Measurements from ENCODE around the gene CST9L. TPM values are rescaled to one million over a fixed set of nuclear protein-coding genes. Genes with fewer than 3 reads are reported as not detected.
"Not testable (repeated sequence)": the region's sequence is repeated elsewhere in the genome, so short reads cannot be mapped to it uniquely, and the experiment has no call there.

The CST9L gene
- total RNA-seq, 1 experiment from 2014 or later: not detected

- DNase-seq: no peak
- H3K36me3 ChIP-seq (replicated peaks; ENCODE audit: control insufficient read depth, insufficient read depth, low read length): no peaks in the 10 kb centered on the region
- no peaks in the 10 kb centered on the region; the same call in 1 of the 2 replicates for H3K27me3 ChIP-seq (ENCODE audit: control insufficient read depth, insufficient read depth, low read length)
- no peak overlapping the region for H3K4me3 ChIP-seq (ENCODE audit: insufficient read depth, low read depth, low read length)
These were observed 33.4 kb upstream of the CST9L start for GRCh38 chr20:23601715-23602114.

GRCh38 chr20:23598481-23598880 is 30.2 kb upstream of the CST9L start:
- Histone ChIP-seq H3K4me3 (ENCODE audit: insufficient read depth, low read depth, low read length) (no peak overlapping the region), H3K27me3 (ENCODE audit: control insufficient read depth, insufficient read depth, low read length) (no peaks in the 10 kb centered on the region; the same call in 1 of the 2 replicates), H3K36me3 (replicated peaks; ENCODE audit: control insufficient read depth, insufficient read depth, low read length) (no peaks in the 10 kb centered on the region)
- no peak for DNase-seq

GRCh38 chr20:23596579-23597250 is 28.4 kb upstream of the CST9L start:
- Histone ChIP-seq H3K36me3 (replicated peaks; ENCODE audit: control insufficient read depth, insufficient read depth, low read length) (no peaks in the 10 kb centered on the region), H3K4me3 (ENCODE audit: insufficient read depth, low read depth, low read length) (no peak overlapping the region), H3K27me3 (ENCODE audit: control insufficient read depth, insufficient read depth, low read length) (no peaks in the 10 kb centered on the region)
- DNase-seq: no peak

- no peaks in the 10 kb centered on the region for H3K27me3 ChIP-seq (ENCODE audit: control insufficient read depth, insufficient read depth, low read length)
- H3K36me3 ChIP-seq (replicated peaks; ENCODE audit: control insufficient read depth, insufficient read depth, low read length): no peaks in the 10 kb centered on the region
- no peak overlapping the region for H3K4me3 ChIP-seq (ENCODE audit: insufficient read depth, low read depth, low read length)
- DNase-seq: no peak
These were observed 27.7 kb upstream of the CST9L start for GRCh38 chr20:23595941-23596340.

GRCh38 chr20:23588434-23589403 is 20.4 kb upstream of the CST9L start:
- H3K36me3 ChIP-seq (replicated peaks; ENCODE audit: control insufficient read depth, insufficient read depth, low read length): no peaks in the 10 kb centered on the region

GRCh38 chr20:23587631-23588030 is 19.3 kb upstream of the CST9L start:
- no peaks in the 10 kb centered on the region; the same call in 1 of the 2 replicates for H3K27me3 ChIP-seq (ENCODE audit: control insufficient read depth, insufficient read depth, low read length)
- no peaks in the 10 kb centered on the region for H3K36me3 ChIP-seq (replicated peaks; ENCODE audit: control insufficient read depth, insufficient read depth, low read length)
- DNase-seq: no peak
- H3K4me3 ChIP-seq (ENCODE audit: insufficient read depth, low read depth, low read length): no peak overlapping the region

More at GRCh38 chr20:23588434-23589403, 20.4 kb upstream of the CST9L start:
- DNase-seq: no peak
- Histone ChIP-seq H3K4me3 (ENCODE audit: insufficient read depth, low read depth, low read length) (no peak overlapping the region), H3K27me3 (ENCODE audit: control insufficient read depth, insufficient read depth, low read length) (no peaks in the 10 kb centered on the region; the same call in 1 of the 2 replicates)

- no peak for DNase-seq
- H3K27me3 ChIP-seq (ENCODE audit: control insufficient read depth, insufficient read depth, low read length): no peaks in the 10 kb centered on the region; the same call in 1 of the 2 replicates
- no peak overlapping the region for H3K4me3 ChIP-seq (ENCODE audit: insufficient read depth, low read depth, low read length)
- no peaks in the 10 kb centered on the region for H3K36me3 ChIP-seq (replicated peaks; ENCODE audit: control insufficient read depth, insufficient read depth, low read length)
These were observed 18.6 kb upstream of the CST9L start for GRCh38 chr20:23586735-23587525.

- Histone ChIP-seq H3K36me3 (replicated peaks; ENCODE audit: control insufficient read depth, insufficient read depth, low read length) (no peaks in the 10 kb centered on the region), H3K27me3 (ENCODE audit: control insufficient read depth, insufficient read depth, low read length) (no peaks in the 10 kb centered on the region; the same call in 1 of the 2 replicates), H3K4me3 (ENCODE audit: insufficient read depth, low read depth, low read length) (no peak overlapping the region)
- no peak for DNase-seq
These were observed 17.8 kb upstream of the CST9L start for GRCh38 chr20:23585808-23586734.

GRCh38 chr20:23585449-23585807 is 17.1 kb upstream of the CST9L start:
- no peaks in the 10 kb centered on the region; the same call in 1 of the 2 replicates for H3K27me3 ChIP-seq (ENCODE audit: control insufficient read depth, insufficient read depth, low read length)
- no peak for DNase-seq

GRCh38 chr20:23584434-23585199 is 16.3 kb upstream of the CST9L start:
- no peak overlapping the region for H3K4me3 ChIP-seq (ENCODE audit: insufficient read depth, low read depth, low read length)
- no peaks in the 10 kb centered on the region; the same call in 1 of the 2 replicates for H3K27me3 ChIP-seq (ENCODE audit: control insufficient read depth, insufficient read depth, low read length)
- H3K36me3 ChIP-seq (replicated peaks; ENCODE audit: control insufficient read depth, insufficient read depth, low read length): no peaks in the 10 kb centered on the region
- no peak for DNase-seq

More at GRCh38 chr20:23585449-23585807, 17.1 kb upstream of the CST9L start:
- no peak overlapping the region for H3K4me3 ChIP-seq (ENCODE audit: insufficient read depth, low read depth, low read length)
- H3K36me3 ChIP-seq (replicated peaks; ENCODE audit: control insufficient read depth, insufficient read depth, low read length): no peaks in the 10 kb centered on the region

- Histone ChIP-seq H3K27me3 (ENCODE audit: control insufficient read depth, insufficient read depth, low read length) (no peaks in the 10 kb centered on the region; the same call in 1 of the 2 replicates), H3K4me3 (ENCODE audit: insufficient read depth, low read depth, low read length) (no peak overlapping the region), H3K36me3 (replicated peaks; ENCODE audit: control insufficient read depth, insufficient read depth, low read length) (no peaks in the 10 kb centered on the region)
- no peak for DNase-seq
These were observed 15.2 kb upstream of the CST9L start for GRCh38 chr20:23583526-23583925.

GRCh38 chr20:23582293-23582692 is 14.0 kb upstream of the CST9L start:
- no peak overlapping the region for H3K4me3 ChIP-seq (ENCODE audit: insufficient read depth, low read depth, low read length)
- no peaks in the 10 kb centered on the region for H3K36me3 ChIP-seq (replicated peaks; ENCODE audit: control insufficient read depth, insufficient read depth, low read length)
- no peaks in the 10 kb centered on the region; the same call in 1 of the 2 replicates for H3K27me3 ChIP-seq (ENCODE audit: control insufficient read depth, insufficient read depth, low read length)
- DNase-seq: no peak

GRCh38 chr20:23581833-23582232 is 13.5 kb upstream of the CST9L start:
- DNase-seq; H3K36me3 ChIP-seq (replicated peaks; ENCODE audit: control insufficient read depth, insufficient read depth, low read length); H3K4me3 ChIP-seq (ENCODE audit: insufficient read depth, low read depth, low read length); H3K27me3 ChIP-seq (ENCODE audit: control insufficient read depth, insufficient read depth, low read length): not testable (repeated sequence)

All from H7 (cell line).